ENCODE data around the gene AGPAT3.

AGPAT3 gene

GRCh38 chr21:43935711-43936110, 70.7 kb downstream of the AGPAT3 start:
- H3K27ac ChIP-seq (ENCODE audit: low read depth, low read length): no peak overlapping the region
- H3K4me1 ChIP-seq (ENCODE audit: control insufficient read depth in 1 of 2, insufficient read depth in 2 of 2, low read length in 2 of 2): peaks cover 14 to 23% of the 10 kb centered on the region in 2 donors
- peaks cover 0 to 26% of the 10 kb centered on the region in 2 donors for H3K36me3 ChIP-seq (ENCODE audit: control insufficient read depth in 1 of 2, insufficient read depth in 2 of 2, low read length in 2 of 2)
- H3K27me3 ChIP-seq (ENCODE audit: control insufficient read depth in 1 of 2, insufficient read depth in 2 of 2, low read length in 2 of 2): no peaks in the 10 kb centered on the region
- H3K9ac ChIP-seq (ENCODE audit: low read depth in 1 of 2, low read length in 2 of 2): no peak overlapping the region
- no peak overlapping the region for H3K4me3 ChIP-seq (ENCODE audit: low read depth in 1 of 2, low read length in 2 of 2)
- H3K9me3 ChIP-seq (ENCODE audit: control insufficient read depth in 1 of 2, low read length in 2 of 2): no peaks in the 10 kb centered on the region

- Histone ChIP-seq H3K27ac (ENCODE audit: low read depth, low read length) (no peak overlapping the region), H3K4me1 (ENCODE audit: control insufficient read depth in 1 of 2, insufficient read depth in 2 of 2, low read length in 2 of 2) (peaks cover 18 to 28% of the 10 kb centered on the region in 2 donors), H3K27me3 (ENCODE audit: control insufficient read depth in 1 of 2, insufficient read depth in 2 of 2, low read length in 2 of 2) (no peaks in the 10 kb centered on the region), H3K4me3 (ENCODE audit: low read depth in 1 of 2, low read length in 2 of 2) (no peak overlapping the region), H3K9ac (ENCODE audit: low read depth in 1 of 2, low read length in 2 of 2) (no peak overlapping the region), H3K9me3 (ENCODE audit: control insufficient read depth in 1 of 2, low read length in 2 of 2) (no peaks in the 10 kb centered on the region), H3K36me3 (ENCODE audit: control insufficient read depth in 1 of 2, insufficient read depth in 2 of 2, low read length in 2 of 2) (peaks cover 0 to 26% of the 10 kb centered on the region in 2 donors)
Measured at GRCh38 chr21:43936247-43936967, 71.4 kb downstream of the AGPAT3 start.

- Histone ChIP-seq H3K9ac (ENCODE audit: low read depth in 1 of 2, low read length in 2 of 2) (no peak overlapping the region), H3K9me3 (ENCODE audit: control insufficient read depth in 1 of 2, low read length in 2 of 2) (no peaks in the 10 kb centered on the region), H3K4me3 (ENCODE audit: low read depth in 1 of 2, low read length in 2 of 2) (no peak overlapping the region), H3K4me1 (ENCODE audit: control insufficient read depth in 1 of 2, insufficient read depth in 2 of 2, low read length in 2 of 2) (peaks cover 18 to 28% of the 10 kb centered on the region in 2 donors), H3K27me3 (ENCODE audit: control insufficient read depth in 1 of 2, insufficient read depth in 2 of 2, low read length in 2 of 2) (no peaks in the 10 kb centered on the region), H3K27ac (ENCODE audit: low read depth, low read length) (no peak overlapping the region), H3K36me3 (ENCODE audit: control insufficient read depth in 1 of 2, insufficient read depth in 2 of 2, low read length in 2 of 2) (peaks cover 0 to 33% of the 10 kb centered on the region in 2 donors)
Measured at GRCh38 chr21:43937051-43937832, 72.2 kb downstream of the AGPAT3 start.

- H3K27ac ChIP-seq (ENCODE audit: low read depth, low read length): no peak overlapping the region
- no peak overlapping the region for H3K9ac ChIP-seq (ENCODE audit: low read depth in 1 of 2, low read length in 2 of 2)
- H3K36me3 ChIP-seq (ENCODE audit: control insufficient read depth in 1 of 2, insufficient read depth in 2 of 2, low read length in 2 of 2): peaks cover 0 to 33% of the 10 kb centered on the region in 2 donors
- H3K4me1 ChIP-seq (ENCODE audit: control insufficient read depth in 1 of 2, insufficient read depth in 2 of 2, low read length in 2 of 2): peaks cover 18 to 28% of the 10 kb centered on the region in 2 donors
- H3K4me3 ChIP-seq (ENCODE audit: low read depth in 1 of 2, low read length in 2 of 2): no peak overlapping the region
- H3K27me3 ChIP-seq (ENCODE audit: control insufficient read depth in 1 of 2, insufficient read depth in 2 of 2, low read length in 2 of 2): no peaks in the 10 kb centered on the region
- H3K9me3 ChIP-seq (ENCODE audit: control insufficient read depth in 1 of 2, low read length in 2 of 2): no peaks in the 10 kb centered on the region
Measured at GRCh38 chr21:43937891-43938309, 72.9 kb downstream of the AGPAT3 start.

- Histone ChIP-seq H3K36me3 (ENCODE audit: control insufficient read depth in 1 of 2, insufficient read depth in 2 of 2, low read length in 2 of 2) (peaks cover 0 to 27% of the 10 kb centered on the region in 2 donors), H3K4me3 (ENCODE audit: low read depth in 1 of 2, low read length in 2 of 2) (peak overlapping the region; percentile 70 to 74), H3K27ac (ENCODE audit: low read depth, low read length) (no peak overlapping the region)
Measured at GRCh38 chr21:43938751-43939442, 73.9 kb downstream of the AGPAT3 start.

GRCh38 chr21:43939443-43940328, 74.7 kb downstream of the AGPAT3 start:
- Histone ChIP-seq H3K4me3 (ENCODE audit: low read depth in 1 of 2, low read length in 2 of 2) (no peak overlapping the region), H3K4me1 (ENCODE audit: control insufficient read depth in 1 of 2, insufficient read depth in 2 of 2, low read length in 2 of 2) (peaks cover 18 to 28% of the 10 kb centered on the region in 2 donors), H3K27me3 (ENCODE audit: control insufficient read depth in 1 of 2, insufficient read depth in 2 of 2, low read length in 2 of 2) (no peaks in the 10 kb centered on the region), H3K27ac (ENCODE audit: low read depth, low read length) (no peak overlapping the region), H3K9ac (ENCODE audit: low read depth in 1 of 2, low read length in 2 of 2) (no peak overlapping the region), H3K9me3 (ENCODE audit: control insufficient read depth in 1 of 2, low read length in 2 of 2) (no peaks in the 10 kb centered on the region), H3K36me3 (ENCODE audit: control insufficient read depth in 1 of 2, insufficient read depth in 2 of 2, low read length in 2 of 2) (peaks cover 0 to 20% of the 10 kb centered on the region in 2 donors)

More at GRCh38 chr21:43938751-43939442, 73.9 kb downstream of the AGPAT3 start:
- Histone ChIP-seq H3K9me3 (ENCODE audit: control insufficient read depth in 1 of 2, low read length in 2 of 2) (no peaks in the 10 kb centered on the region), H3K27me3 (ENCODE audit: control insufficient read depth in 1 of 2, insufficient read depth in 2 of 2, low read length in 2 of 2) (no peaks in the 10 kb centered on the region), H3K9ac (ENCODE audit: low read depth in 1 of 2, low read length in 2 of 2) (peak overlapping the region; percentile 16 to 36), H3K4me1 (ENCODE audit: control insufficient read depth in 1 of 2, insufficient read depth in 2 of 2, low read length in 2 of 2) (peaks cover 18 to 28% of the 10 kb centered on the region in 2 donors)

GRCh38 chr21:43940329-43941050, 75.5 kb downstream of the AGPAT3 start:
- Histone ChIP-seq H3K9ac (ENCODE audit: low read depth in 1 of 2, low read length in 2 of 2) (peak overlapping the region in 1 of 2 donors; percentile 14), H3K4me1 (ENCODE audit: control insufficient read depth in 1 of 2, insufficient read depth in 2 of 2, low read length in 2 of 2) (peaks cover 18 to 28% of the 10 kb centered on the region in 2 donors), H3K4me3 (ENCODE audit: low read depth in 1 of 2, low read length in 2 of 2) (no peak overlapping the region), H3K36me3 (ENCODE audit: control insufficient read depth in 1 of 2, insufficient read depth in 2 of 2, low read length in 2 of 2) (peaks cover 0 to 11% of the 10 kb centered on the region in 2 donors), H3K9me3 (ENCODE audit: control insufficient read depth in 1 of 2, low read length in 2 of 2) (no peaks in the 10 kb centered on the region), H3K27me3 (ENCODE audit: control insufficient read depth in 1 of 2, insufficient read depth in 2 of 2, low read length in 2 of 2) (no peaks in the 10 kb centered on the region), H3K27ac (ENCODE audit: low read depth, low read length) (no peak overlapping the region)

GRCh38 chr21:43942201-43942600, 77.2 kb downstream of the AGPAT3 start:
- Histone ChIP-seq H3K27me3 (ENCODE audit: control insufficient read depth in 1 of 2, insufficient read depth in 2 of 2, low read length in 2 of 2) (no peaks in the 10 kb centered on the region), H3K9ac (ENCODE audit: low read depth in 1 of 2, low read length in 2 of 2) (no peak overlapping the region), H3K4me3 (ENCODE audit: low read depth in 1 of 2, low read length in 2 of 2) (no peak overlapping the region), H3K4me1 (ENCODE audit: control insufficient read depth in 1 of 2, insufficient read depth in 2 of 2, low read length in 2 of 2) (peaks cover 18 to 28% of the 10 kb centered on the region in 2 donors), H3K9me3 (ENCODE audit: control insufficient read depth in 1 of 2, low read length in 2 of 2) (no peaks in the 10 kb centered on the region), H3K36me3 (ENCODE audit: control insufficient read depth in 1 of 2, insufficient read depth in 2 of 2, low read length in 2 of 2) (peaks cover 0 to 14% of the 10 kb centered on the region in 2 donors), H3K27ac (ENCODE audit: low read depth, low read length) (no peak overlapping the region)

GRCh38 chr21:43942621-43943020, 77.6 kb downstream of the AGPAT3 start:
- H3K4me3 ChIP-seq (ENCODE audit: low read depth in 1 of 2, low read length in 2 of 2): no peak overlapping the region
- no peak overlapping the region for H3K27ac ChIP-seq (ENCODE audit: low read depth, low read length)
- H3K4me1 ChIP-seq (ENCODE audit: control insufficient read depth in 1 of 2, insufficient read depth in 2 of 2, low read length in 2 of 2): peaks cover 18 to 28% of the 10 kb centered on the region in 2 donors
- H3K27me3 ChIP-seq (ENCODE audit: control insufficient read depth in 1 of 2, insufficient read depth in 2 of 2, low read length in 2 of 2): no peaks in the 10 kb centered on the region
- H3K36me3 ChIP-seq (ENCODE audit: control insufficient read depth in 1 of 2, insufficient read depth in 2 of 2, low read length in 2 of 2): peaks cover 0 to 14% of the 10 kb centered on the region in 2 donors
- H3K9ac ChIP-seq (ENCODE audit: low read depth in 1 of 2, low read length in 2 of 2): no peak overlapping the region
- H3K9me3 ChIP-seq (ENCODE audit: control insufficient read depth in 1 of 2, low read length in 2 of 2): no peaks in the 10 kb centered on the region
